WTC11 (cell line): Measurements from ENCODE around the gene KRCC1. TPM values are rescaled to one million over a fixed set of nuclear protein-coding genes. Genes with fewer than 3 reads are reported as not detected.

Source experiments
- ATAC-seq: fragments of 200-7000 bp; cut with Tn5 transposase; 2 replicates; pipeline ENCODE4 v1.10.0; 2021; ENCODE audit warnings: mild to moderate bottlenecking, moderate library complexity
- Bru-seq: library from RNA; stranded (reverse); fragments of 400-500 nt; gene quantifications from one replicate; lab custom pipeline; 2021; lab: Mats Ljungman, UMichigan
- CTCF ChIA-PET: fragments of 300-600 bp; sonication (Branson Sonifier 250); formaldehyde crosslinking; loops from one replicate; lab custom pipeline; 2021; ENCODE audit warnings: antibody characterized with exemption; lab: Charles Lee
- POLR2A ChIA-PET: fragments of 350-600 bp; sonication (Branson Sonifier 250); formaldehyde crosslinking; loops from one replicate; lab custom pipeline; 2021; ENCODE audit warnings: antibody characterized with exemption; lab: Charles Lee
- DNase-seq: peaks from one replicate; pipeline ENCODE4 v3.0.0; 2021; ENCODE audit warnings: low spot score
- H3K27ac Mint-ChIP-seq: 2 replicates; pipeline ENCODE4 v1.8.0; 2021; ENCODE audit warnings: mixed read lengths
- H3K27me3 Mint-ChIP-seq: 2 replicates; pipeline ENCODE4 v1.8.0; 2021; ENCODE audit warnings: low read depth, mild to moderate bottlenecking, moderate library complexity, mixed read lengths
- H3K36me3 Mint-ChIP-seq: 2 replicates; pipeline ENCODE4 v1.8.0; 2021; ENCODE audit warnings: mixed read lengths
- H3K4me1 Mint-ChIP-seq: 2 replicates; pipeline ENCODE4 v1.8.0; 2022; ENCODE audit warnings: mixed read lengths
- H3K4me3 Mint-ChIP-seq: 2 replicates; pipeline ENCODE4 v1.8.0; 2021; ENCODE audit warnings: mild to moderate bottlenecking, moderate library complexity, mixed read lengths
- H3K9me3 Mint-ChIP-seq: 2 replicates; pipeline ENCODE4 v1.8.0; 2021; ENCODE audit warnings: mixed read lengths
- AR ChIP-seq: fragments of 250-450 bp; sonication (Bioruptor Pico); IDR thresholded peaks from 2 replicates; pipeline ENCODE4 v1.9.0; 2021; ENCODE audit warnings: mild to moderate bottlenecking
- E2F4 ChIP-seq: sonication (generic); formaldehyde crosslinking; IDR thresholded peaks from 2 replicates; pipeline ENCODE4 v1.8.1; 2022; ENCODE audit warnings: low read depth, mild to moderate bottlenecking, moderate library complexity, missing genetic modification reagents, borderline replicate concordance
- ERG ChIP-seq: fragments of 250-450 bp; sonication (Bioruptor Pico); IDR thresholded peaks from 2 replicates; pipeline ENCODE4 v1.8.0; 2021; ENCODE audit warnings: mild to moderate bottlenecking
- FOXP1 ChIP-seq: sonication (generic); formaldehyde crosslinking; IDR thresholded peaks from 2 replicates; pipeline ENCODE4 v1.8.0; 2022; ENCODE audit warnings: missing genetic modification reagents, mild to moderate bottlenecking, moderate library complexity, borderline replicate concordance
- FOXP4 ChIP-seq: sonication (generic); formaldehyde crosslinking; IDR thresholded peaks from 2 replicates; pipeline ENCODE4 v1.8.0; 2022; ENCODE audit warnings: mild to moderate bottlenecking, missing genetic modification reagents
- GABPB1 ChIP-seq: sonication (generic); formaldehyde crosslinking; IDR thresholded peaks from 2 replicates; pipeline ENCODE4 v1.8.1; 2023; ENCODE audit warnings: mild to moderate bottlenecking, missing genetic modification reagents
- HMGXB4 ChIP-seq: sonication (generic); formaldehyde crosslinking; IDR thresholded peaks from 2 replicates; pipeline ENCODE4 v1.8.1; 2023; ENCODE audit warnings: mild to moderate bottlenecking, moderate library complexity, missing genetic modification reagents
- JUN ChIP-seq: sonication (generic); formaldehyde crosslinking; IDR thresholded peaks from 2 replicates; pipeline ENCODE4 v1.8.0; 2023; ENCODE audit warnings: mild to moderate bottlenecking, missing genetic modification reagents
- KAT7 ChIP-seq: sonication (generic); formaldehyde crosslinking; IDR thresholded peaks from 2 replicates; pipeline ENCODE4 v1.8.1; 2023; ENCODE audit warnings: missing genetic modification reagents, mild to moderate bottlenecking, borderline replicate concordance
- MAX ChIP-seq: sonication (generic); formaldehyde crosslinking; IDR thresholded peaks from 2 replicates; pipeline ENCODE4 v1.8.0; 2022; ENCODE audit warnings: mild to moderate bottlenecking, missing genetic modification reagents
- MYBL2 ChIP-seq: sonication (generic); formaldehyde crosslinking; IDR thresholded peaks from 2 replicates; pipeline ENCODE4 v1.8.1; 2023; ENCODE audit warnings: mild to moderate bottlenecking, moderate library complexity, missing genetic modification reagents
- NFYB ChIP-seq: sonication (generic); formaldehyde crosslinking; conservative IDR thresholded peaks from 2 replicates; pipeline ENCODE4 v1.8.0; 2022; ENCODE audit warnings: low read depth, missing genetic modification reagents
- PRDM15 ChIP-seq: sonication (generic); formaldehyde crosslinking; IDR thresholded peaks from 2 replicates; pipeline ENCODE4 v1.8.0; 2022; ENCODE audit warnings: missing genetic modification reagents
- ZBTB21 ChIP-seq: sonication (generic); formaldehyde crosslinking; IDR thresholded peaks from 2 replicates; pipeline ENCODE4 v1.8.1; 2023; ENCODE audit warnings: mild to moderate bottlenecking, missing genetic modification reagents, borderline replicate concordance
- ZNF121 ChIP-seq: sonication (generic); formaldehyde crosslinking; IDR thresholded peaks from 2 replicates; pipeline ENCODE4 v1.8.0; 2023; ENCODE audit warnings: missing genetic modification reagents
- ZNF232 ChIP-seq: sonication (generic); formaldehyde crosslinking; IDR thresholded peaks from 2 replicates; pipeline ENCODE4 v1.8.0; 2022; ENCODE audit warnings: mild to moderate bottlenecking, missing genetic modification reagents
- ZNF396 ChIP-seq: fragments of 250-450 bp; sonication (Bioruptor Pico); IDR thresholded peaks from 2 replicates; pipeline ENCODE4 v1.8.0; 2021; ENCODE audit warnings: mild to moderate bottlenecking, moderate library complexity, borderline replicate concordance
- ZNF512 ChIP-seq: sonication (generic); formaldehyde crosslinking; IDR thresholded peaks from 2 replicates; pipeline ENCODE4 v1.8.1; 2022; ENCODE audit warnings: missing genetic modification reagents, borderline replicate concordance
- long read RNA-seq, 3 experiments: library from RNA in 1 of 3; library from capped mRNA in 1 of 3; library from polyadenylated mRNA in 1 of 3; unstranded in 2 of 3; stranded (forward) in 1 of 3; transcript quantifications; one replicate each; pipeline ENCODE4 v2.0.0, GENCODE V29; 2021
- total RNA-seq: library from RNA; stranded (reverse); gene quantifications from 3 replicates; pipeline ENCODE4 v1.2.3, GENCODE V29; 2021

The KRCC1 gene
- total RNA-seq (7.6 to 9.6 TPM (median 9.3 TPM) in 3 replicates), Bru-seq, nascent RNA (percentile 92 among the genes with signal in this experiment)
- long read RNA-seq, experiment 1, transcript KRCC1-201 (4 exons, 1,753 nt), result major isoform, 20 of 25 reads
- long read RNA-seq, experiment 1, partial matches to known transcripts, result 0 of 25 reads
- long read RNA-seq, experiment 1, other reads (novel, unspliced or antisense), result 5 of 25 reads
- long read RNA-seq, experiment 2, transcript KRCC1-201 (4 exons, 1,753 nt), result major isoform, 8 of 15 reads
- long read RNA-seq, experiment 2, partial matches to known transcripts, result 6 of 15 reads
- long read RNA-seq, experiment 2, other reads (novel, unspliced or antisense), result 1 of 15 reads
- long read RNA-seq, experiment 3, transcript KRCC1-201 (4 exons, 1,753 nt), result major isoform, 19 of 22 reads
- long read RNA-seq, experiment 3, partial matches to known transcripts, result 0 of 22 reads
- long read RNA-seq, experiment 3, other reads (novel, unspliced or antisense), result 3 of 22 reads

- peak; percentile 91 for ATAC-seq
- TF ChIP-seq E2F4 (CRISPR knock-in tag) (peak; percentile 54; the same call in 1 of the 2 replicates), FOXP4 (CRISPR knock-in tag) (0 out of 2 replicates have a peak, but pooled peaks have one; percentile 44), GABPB1 (CRISPR knock-in tag) (peak; percentile 38; the same call in 1 of the 2 replicates), JUN (CRISPR knock-in tag) (no peak), MYBL2 (0 out of 2 replicates have a peak, but pooled peaks have one; percentile 74), ZNF396 (CRISPR knock-in tag) (no peak), ZBTB21 (CRISPR knock-in tag) (no peak), AR (CRISPR knock-in tag) (no peak), KAT7 (CRISPR knock-in tag) (no peak; the same call in 1 of the 2 replicates), NFYB (CRISPR knock-in tag) (no peak), FOXP1 (peak; percentile 82), PRDM15 (CRISPR knock-in tag) (no peak), MAX (CRISPR knock-in tag) (peak; percentile 56; the same call in 1 of the 2 replicates), ZNF512 (CRISPR knock-in tag) (no peak), ERG (CRISPR knock-in tag) (no peak), HMGXB4 (peak; percentile 84; the same call in 1 of the 2 replicates), ZNF232 (0 out of 2 replicates have a peak, but pooled peaks have one; percentile 40), ZNF121 (CRISPR knock-in tag) (0 out of 2 replicates have a peak, but pooled peaks have one; percentile 24)
These were observed at the start of gene KRCC1 for GRCh38 chr2:88055371-88056128. KRCC1 (minus strand) TSS chr2:88055783; CDS start chr2:88028563, 27,220 bp downstream.

More at GRCh38 chr2:88055371-88056128, at the start of gene KRCC1:
- Mint-ChIP-seq H3K36me3 (peaks cover 3% of the 10 kb centered on the region; the same call in 1 of the 2 replicates), H3K27ac (peak within 1 kb of the TSS; percentile 94), H3K4me3 (peak within 1 kb of the TSS; percentile 98), H3K9me3 (no peaks in the 10 kb centered on the region), H3K4me1 (peaks cover 27% of the 10 kb centered on the region), H3K27me3 (no peaks in the 10 kb centered on the region)
- ChIA-PET POLR2A (interaction anchor here (1.0 kb wide), 1 partner anchor 39 kb away, joined by 3 read pairs; no protein-coding TSS in a partner anchor), CTCF (interaction anchor here (1.5 kb wide), 1 partner anchor 104 kb away, joined by 7 read pairs; no protein-coding TSS in a partner anchor)
- peak; percentile 93 for DNase-seq
